HepG2 (cell line): ENCODE measurements around the gene ABCC8. TPM values are rescaled to one million over a fixed set of nuclear protein-coding genes. Genes with fewer than 3 reads are reported as not detected.

ENCODE experiments used
- ATAC-seq: fragments of 200-7000 bp; cut with Tn5 transposase; 3 replicates; pipeline ENCODE4 v1.9.1; 2020; ENCODE audit warnings: mild to moderate bottlenecking, moderate library complexity
- BruUV-seq: library from RNA; stranded (reverse); fragments of 400-500 nt; replicated peaks from 2 replicates; lab custom pipeline; 2021; lab: Mats Ljungman, UMichigan
- CTCF ChIA-PET: fragments of 300-600 bp; formaldehyde crosslinking; extraction: SDS; loops from one replicate; lab custom pipeline; 2021; ENCODE audit warnings: low total read pairs, inconsistent platforms, low intra/inter-chr PET ratio; lab: Yijun Ruan, JAX
- POLR2A ChIA-PET: fragments of 350-600 bp; sonication (Branson Sonifier 250); formaldehyde crosslinking; loops from one replicate; lab custom pipeline; 2020; ENCODE audit warnings: antibody characterized with exemption, inconsistent platforms; lab: Yijun Ruan, JAX
- DNase-seq: peaks from one replicate; pipeline ENCODE4 v3.0.0-alpha.2; 2015; ENCODE audit warnings: low spot score
- FAIRE-seq: peaks from 3 replicates; lab custom pipeline; 2011; peaks lifted over from hg19 to GRCh38; lab: Jason Lieb, UNC
- H2AFZ ChIP-seq: one replicate; pipeline ENCODE4 v1.6.1; 2011; ENCODE audit warnings: low read length, inconsistent platforms
- H3K27ac ChIP-seq: fragments of 300-600 bp; 3 replicates; pipeline ENCODE4 v1.8.0; 2011; ENCODE audit warnings: mixed run types, mild to moderate bottlenecking, mixed read lengths, low read length, inconsistent platforms; ENCODE audit not compliant: insufficient read depth; ENCODE audit errors: extremely low read length
- H3K27me3 ChIP-seq, 2 experiments: fragments of 200-600 bp in 1 of 2; 2 replicates in 1 of 2; 3 replicates in 1 of 2; pipeline versions ENCODE4 v1.6.0 to v1.8.0; 2011; ENCODE audit warnings: low read length in 2 of 2, mild to moderate bottlenecking in 2 of 2, moderate library complexity in 2 of 2, inconsistent platforms in 1 of 2; ENCODE audit not compliant: insufficient read depth in 2 of 2, control insufficient read depth in 1 of 2
- H3K36me3 ChIP-seq, 2 experiments: fragments of 200-600 bp in 1 of 2; replicated peaks in 1 of 2; 2 replicates in 1 of 2; 3 replicates in 1 of 2; pipeline versions ENCODE4 v1.5.1 to v1.8.0; 2011; ENCODE audit warnings: low read length in 2 of 2, inconsistent platforms in 1 of 2; ENCODE audit not compliant: insufficient read depth in 2 of 2, control insufficient read depth in 1 of 2
- H3K4me1 ChIP-seq: 2 replicates; pipeline ENCODE4 v1.5.1; 2012; ENCODE audit warnings: low read length, inconsistent platforms; ENCODE audit not compliant: insufficient read depth
- H3K4me2 ChIP-seq: 2 replicates; pipeline ENCODE4 v1.6.0; 2011; ENCODE audit warnings: low read depth, low read length, inconsistent platforms
- H3K4me3 ChIP-seq, 3 experiments: fragments of 200-600 bp in 1 of 3; sonication (generic), shearing (Covaris generic) in 1 of 3; replicated peaks in 1 of 3; 2 replicates each; pipeline ENCODE4 v1.5.1; 2011 to 2016; ENCODE audit warnings: low read length in 3 of 3, inconsistent platforms in 2 of 3, low read depth in 2 of 3, mild to moderate bottlenecking in 2 of 3, control low read depth in 1 of 3, mixed read lengths in 1 of 3; ENCODE audit not compliant: insufficient read depth in 1 of 3
- H3K79me2 ChIP-seq: one replicate; pipeline ENCODE4 v1.6.1; 2011; ENCODE audit warnings: low read length, inconsistent platforms; ENCODE audit not compliant: insufficient read depth
- H3K9ac ChIP-seq: 2 replicates; pipeline ENCODE4 v1.6.0; 2011; ENCODE audit warnings: mild to moderate bottlenecking, low read depth, low read length, inconsistent platforms; ENCODE audit not compliant: insufficient read depth
- H3K9me3 ChIP-seq: 2 replicates; pipeline ENCODE4 v1.5.1; 2012; ENCODE audit warnings: mild to moderate bottlenecking, low read length
- H4K20me1 ChIP-seq: 2 replicates; pipeline ENCODE4 v1.6.0; 2011; ENCODE audit warnings: inconsistent platforms, mild to moderate bottlenecking, low read length, moderate library complexity; ENCODE audit not compliant: insufficient read depth
- KDM2A ChIP-seq: sonication (generic); formaldehyde crosslinking; IDR thresholded peaks from 2 replicates; pipeline ENCODE4 v1.4.0; 2020; ENCODE audit warnings: low read depth, missing genetic modification reagents, borderline replicate concordance
- RAD21 ChIP-seq: fragments of 450-650 bp; formaldehyde crosslinking; IDR thresholded peaks from 2 replicates; pipeline ENCODE4 v1.5.0; 2020; ENCODE audit warnings: mild to moderate bottlenecking
- SIX4 ChIP-seq: sonication (generic); formaldehyde crosslinking; IDR thresholded peaks from 2 replicates; pipeline ENCODE4 v1.4.0; 2020; ENCODE audit warnings: missing genetic modification reagents
- SMC3 ChIP-seq: IDR thresholded peaks from 2 replicates; pipeline ENCODE4 v1.6.1; 2011; ENCODE audit warnings: low read length, improper control_type of control experiment
- STAG1 ChIP-seq: sonication (generic); formaldehyde crosslinking; IDR thresholded peaks from 2 replicates; pipeline ENCODE4 v1.4.0; 2020; ENCODE audit warnings: missing genetic modification reagents
- ZNF75D ChIP-seq: sonication (generic); formaldehyde crosslinking; IDR thresholded peaks from 2 replicates; pipeline ENCODE4 v1.8.1; 2023; ENCODE audit warnings: missing genetic modification reagents, mild to moderate bottlenecking, borderline replicate concordance
- WGBS: methylation state at CpG from one replicate; pipeline ENCODE4 v1.1.6; 2017; ENCODE audit warnings: low lambda C conversion rate; 5-methylcytosine and 5-hydroxymethylcytosine counted together
- in situ Hi-C: cut with HindIII; loops from 2 replicates; pipeline ENCODE4 v1.10.0; 2017; ENCODE audit warnings: low pct_unique_long_range_greater_than_20kb; ENCODE audit not compliant: extremely low pct_ligation_motif_present
- intact Hi-C: fragments of 100-400 bp; cut with micrococcal nuclease; formaldehyde crosslinking; loops from one replicate; pipeline ENCODE4 v1.10.0; 2022; ENCODE audit not compliant: unreplicated experiment
- polyA plus RNA-seq, 8 experiments: library from polyadenylated mRNA; depleted of rRNA in 3 of 8; stranded (reverse) in 7 of 8; unstranded in 1 of 8; fragments of >200 nt; fragmentation: Illumina TruSeq in 4 of 8; extraction: Trizol in 4 of 8; gene quantifications; 2 replicates each; pipeline versions ENCODE4 v1.2.1 to v1.2.3, GENCODE V29; 2011 to 2016; ENCODE audit warnings: low read depth in 4 of 8, missing spikeins in 1 of 8, mixed read lengths in 1 of 8; ENCODE audit not compliant: insufficient read depth in 1 of 8
- total RNA-seq, 5 experiments: library from RNA; depleted of rRNA; stranded (reverse); fragments of >200 nt; fragmentation: Illumina TruSeq; extraction: Trizol; gene quantifications; 2 replicates each; pipeline ENCODE4 v1.2.3, GENCODE V29; 2016; ENCODE audit warnings: low read depth in 1 of 5
- TF ChIP-seq, protein P1 (sequence below): sonication (generic); formaldehyde crosslinking; IDR thresholded peaks from 2 replicates; pipeline ENCODE4 v1.4.0; 2020; ENCODE audit warnings: missing genetic modification reagents, mild to moderate bottlenecking, borderline replicate concordance
- TF ChIP-seq, protein P2 (sequence below): sonication (generic); formaldehyde crosslinking; conservative IDR thresholded peaks from 2 replicates; pipeline ENCODE4 v1.8.0; 2022; ENCODE audit warnings: low read depth, missing genetic modification reagents
- TF ChIP-seq, protein P3 (sequence below): sonication (generic); formaldehyde crosslinking; IDR thresholded peaks from 2 replicates; pipeline ENCODE4 v1.5.0; 2020; ENCODE audit warnings: mild to moderate bottlenecking, missing genetic modification reagents, moderate library complexity
- TF ChIP-seq, protein P4 (sequence below): sonication (generic); formaldehyde crosslinking; IDR thresholded peaks from 2 replicates; pipeline ENCODE4 v1.4.0; 2020; ENCODE audit warnings: missing genetic modification reagents
- TF ChIP-seq, protein P5 (sequence below): sonication (generic); formaldehyde crosslinking; IDR thresholded peaks from 2 replicates; pipeline ENCODE4 v1.5.1; 2020; ENCODE audit warnings: mild to moderate bottlenecking, missing genetic modification reagents, moderate library complexity

The ABCC8 gene
- total and polyA plus RNA-seq, 2 of the 13 experiments (the other 11 are each of a cell fraction or from before 2014, with no cell fraction given), result not detected

DNA sequence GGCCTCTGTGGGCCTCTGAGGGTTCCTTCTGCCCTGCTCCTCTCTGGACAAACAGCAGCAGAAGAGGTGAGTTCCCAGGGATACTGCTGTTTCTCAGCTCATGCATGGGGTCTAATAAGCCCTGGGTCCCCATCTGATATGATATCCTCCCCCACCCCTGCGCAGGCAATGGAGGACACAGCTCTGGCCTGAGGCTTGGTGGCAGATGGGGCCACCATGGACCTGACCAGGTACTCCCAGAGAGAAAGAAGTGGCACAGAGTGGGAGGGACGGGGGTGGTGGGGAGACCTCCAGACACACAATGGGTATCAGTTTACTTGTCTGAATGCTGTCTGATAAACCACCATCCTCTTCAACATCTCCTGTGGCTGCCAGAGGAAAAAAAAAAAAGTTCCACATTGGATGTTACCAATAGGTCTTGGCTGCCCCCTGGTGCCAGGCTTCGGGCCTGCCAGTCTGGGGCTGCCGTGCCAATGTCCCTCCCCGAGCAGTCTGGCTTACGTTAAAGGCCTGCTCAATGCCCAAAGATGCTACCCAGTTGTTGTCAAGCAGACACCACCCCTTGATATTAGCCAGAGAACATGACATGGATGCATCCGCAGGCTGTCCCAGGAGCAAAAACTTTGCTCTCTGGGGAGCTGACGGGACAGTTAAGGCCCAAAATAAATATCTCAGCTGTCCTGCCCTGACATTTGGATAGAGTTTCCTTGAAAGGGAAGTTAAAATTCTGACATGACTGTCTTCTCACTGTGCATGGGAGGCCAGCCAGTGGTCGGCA, 27.9 kb upstream of the ABCC8 start:
- peak; percentile 83 for ATAC-seq
- H3K4me1 ChIP-seq, result no peaks in the 10 kb centered on the region
- no peak overlapping the region for H2AFZ ChIP-seq
- peak; percentile 32 for FAIRE-seq
- no TSS peak for BruUV-seq
- no peak overlapping the region for H3K27ac ChIP-seq
- peaks cover 1 to 8% of the 10 kb centered on the region in 2 experiments; a peak in 2 of 5 replicates for H3K27me3 ChIP-seq
- no peak overlapping the region for H3K4me2 ChIP-seq
- H3K9me3 ChIP-seq, result no peaks in the 10 kb centered on the region
- no peaks in the 10 kb centered on the region for H4K20me1 ChIP-seq
- H3K36me3 ChIP-seq, result no peaks in the 10 kb centered on the region
- no peak overlapping the region for H3K9ac ChIP-seq
- in situ Hi-C loops, result loop anchor here (5.0 to 25.0 kb wide), 2 partner anchors 122 to 267 kb away; no protein-coding TSS in a partner anchor
- H3K4me3 ChIP-seq, result no peak overlapping the region
- no peaks in the 10 kb centered on the region for H3K79me2 ChIP-seq
- DNase-seq, result peak; percentile 45
- CTCF ChIA-PET, result interaction anchor here (0.7 to 2.4 kb wide), 6 partner anchors 115 to 274 kb away, joined by 3 to 34 read pairs (median 8); partner anchors contain the start of gene KCNJ11
- intact Hi-C loops, result loop anchor here (1.0 to 10.0 kb wide), 3 partner anchors 120 to 270 kb away; no protein-coding TSS in a partner anchor
- 21% methylated on average over 9 of the region's 9 CpGs for WGBS
- POLR2A ChIA-PET, result interaction anchor here (1.0 kb wide), 1 partner anchor 120 kb away, joined by 3 read pairs; no protein-coding TSS in a partner anchor
- TF ChIP-seq RAD21 (CRISPR knock-in tag) (peak; percentile 76), ZNF75D (CRISPR knock-in tag) (no peak), STAG1 (CRISPR knock-in tag) (peak; percentile 93), SMC3 (peak; percentile 70), KDM2A (CRISPR knock-in tag) (peak; percentile 50; the same call in 1 of the 2 replicates), SIX4 (CRISPR knock-in tag) (no peak)
- TF ChIP-seq, protein P1, sequence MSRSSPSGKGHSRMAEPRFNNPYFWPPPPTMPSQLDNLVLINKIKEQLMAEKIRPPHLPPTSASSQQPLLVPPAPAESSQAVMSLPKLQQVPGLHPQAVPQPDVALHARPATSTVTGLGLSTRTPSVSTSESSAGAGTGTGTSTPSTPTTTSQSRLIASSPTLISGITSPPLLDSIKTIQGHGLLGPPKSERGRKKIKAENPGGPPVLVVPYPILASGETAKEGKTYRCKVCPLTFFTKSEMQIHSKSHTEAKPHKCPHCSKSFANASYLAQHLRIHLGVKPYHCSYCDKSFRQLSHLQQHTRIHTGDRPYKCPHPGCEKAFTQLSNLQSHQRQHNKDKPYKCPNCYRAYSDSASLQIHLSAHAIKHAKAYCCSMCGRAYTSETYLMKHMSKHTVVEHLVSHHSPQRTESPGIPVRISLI, result peak; percentile 98
- TF ChIP-seq, protein P2, sequence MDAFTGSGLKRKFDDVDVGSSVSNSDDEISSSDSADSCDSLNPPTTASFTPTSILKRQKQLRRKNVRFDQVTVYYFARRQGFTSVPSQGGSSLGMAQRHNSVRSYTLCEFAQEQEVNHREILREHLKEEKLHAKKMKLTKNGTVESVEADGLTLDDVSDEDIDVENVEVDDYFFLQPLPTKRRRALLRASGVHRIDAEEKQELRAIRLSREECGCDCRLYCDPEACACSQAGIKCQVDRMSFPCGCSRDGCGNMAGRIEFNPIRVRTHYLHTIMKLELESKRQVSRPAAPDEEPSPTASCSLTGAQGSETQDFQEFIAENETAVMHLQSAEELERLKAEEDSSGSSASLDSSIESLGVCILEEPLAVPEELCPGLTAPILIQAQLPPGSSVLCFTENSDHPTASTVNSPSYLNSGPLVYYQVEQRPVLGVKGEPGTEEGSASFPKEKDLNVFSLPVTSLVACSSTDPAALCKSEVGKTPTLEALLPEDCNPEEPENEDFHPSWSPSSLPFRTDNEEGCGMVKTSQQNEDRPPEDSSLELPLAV (CRISPR knock-in tag), result no peak
- TF ChIP-seq, protein P3, sequence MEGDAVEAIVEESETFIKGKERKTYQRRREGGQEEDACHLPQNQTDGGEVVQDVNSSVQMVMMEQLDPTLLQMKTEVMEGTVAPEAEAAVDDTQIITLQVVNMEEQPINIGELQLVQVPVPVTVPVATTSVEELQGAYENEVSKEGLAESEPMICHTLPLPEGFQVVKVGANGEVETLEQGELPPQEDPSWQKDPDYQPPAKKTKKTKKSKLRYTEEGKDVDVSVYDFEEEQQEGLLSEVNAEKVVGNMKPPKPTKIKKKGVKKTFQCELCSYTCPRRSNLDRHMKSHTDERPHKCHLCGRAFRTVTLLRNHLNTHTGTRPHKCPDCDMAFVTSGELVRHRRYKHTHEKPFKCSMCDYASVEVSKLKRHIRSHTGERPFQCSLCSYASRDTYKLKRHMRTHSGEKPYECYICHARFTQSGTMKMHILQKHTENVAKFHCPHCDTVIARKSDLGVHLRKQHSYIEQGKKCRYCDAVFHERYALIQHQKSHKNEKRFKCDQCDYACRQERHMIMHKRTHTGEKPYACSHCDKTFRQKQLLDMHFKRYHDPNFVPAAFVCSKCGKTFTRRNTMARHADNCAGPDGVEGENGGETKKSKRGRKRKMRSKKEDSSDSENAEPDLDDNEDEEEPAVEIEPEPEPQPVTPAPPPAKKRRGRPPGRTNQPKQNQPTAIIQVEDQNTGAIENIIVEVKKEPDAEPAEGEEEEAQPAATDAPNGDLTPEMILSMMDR (CRISPR knock-in tag), result peak; percentile 87
- TF ChIP-seq, protein P4, sequence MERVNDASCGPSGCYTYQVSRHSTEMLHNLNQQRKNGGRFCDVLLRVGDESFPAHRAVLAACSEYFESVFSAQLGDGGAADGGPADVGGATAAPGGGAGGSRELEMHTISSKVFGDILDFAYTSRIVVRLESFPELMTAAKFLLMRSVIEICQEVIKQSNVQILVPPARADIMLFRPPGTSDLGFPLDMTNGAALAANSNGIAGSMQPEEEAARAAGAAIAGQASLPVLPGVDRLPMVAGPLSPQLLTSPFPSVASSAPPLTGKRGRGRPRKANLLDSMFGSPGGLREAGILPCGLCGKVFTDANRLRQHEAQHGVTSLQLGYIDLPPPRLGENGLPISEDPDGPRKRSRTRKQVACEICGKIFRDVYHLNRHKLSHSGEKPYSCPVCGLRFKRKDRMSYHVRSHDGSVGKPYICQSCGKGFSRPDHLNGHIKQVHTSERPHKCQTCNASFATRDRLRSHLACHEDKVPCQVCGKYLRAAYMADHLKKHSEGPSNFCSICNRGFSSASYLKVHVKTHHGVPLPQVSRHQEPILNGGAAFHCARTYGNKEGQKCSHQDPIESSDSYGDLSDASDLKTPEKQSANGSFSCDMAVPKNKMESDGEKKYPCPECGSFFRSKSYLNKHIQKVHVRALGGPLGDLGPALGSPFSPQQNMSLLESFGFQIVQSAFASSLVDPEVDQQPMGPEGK, result 0 out of 2 replicates have a peak, but pooled peaks have one; percentile 15
- TF ChIP-seq, protein P5, sequence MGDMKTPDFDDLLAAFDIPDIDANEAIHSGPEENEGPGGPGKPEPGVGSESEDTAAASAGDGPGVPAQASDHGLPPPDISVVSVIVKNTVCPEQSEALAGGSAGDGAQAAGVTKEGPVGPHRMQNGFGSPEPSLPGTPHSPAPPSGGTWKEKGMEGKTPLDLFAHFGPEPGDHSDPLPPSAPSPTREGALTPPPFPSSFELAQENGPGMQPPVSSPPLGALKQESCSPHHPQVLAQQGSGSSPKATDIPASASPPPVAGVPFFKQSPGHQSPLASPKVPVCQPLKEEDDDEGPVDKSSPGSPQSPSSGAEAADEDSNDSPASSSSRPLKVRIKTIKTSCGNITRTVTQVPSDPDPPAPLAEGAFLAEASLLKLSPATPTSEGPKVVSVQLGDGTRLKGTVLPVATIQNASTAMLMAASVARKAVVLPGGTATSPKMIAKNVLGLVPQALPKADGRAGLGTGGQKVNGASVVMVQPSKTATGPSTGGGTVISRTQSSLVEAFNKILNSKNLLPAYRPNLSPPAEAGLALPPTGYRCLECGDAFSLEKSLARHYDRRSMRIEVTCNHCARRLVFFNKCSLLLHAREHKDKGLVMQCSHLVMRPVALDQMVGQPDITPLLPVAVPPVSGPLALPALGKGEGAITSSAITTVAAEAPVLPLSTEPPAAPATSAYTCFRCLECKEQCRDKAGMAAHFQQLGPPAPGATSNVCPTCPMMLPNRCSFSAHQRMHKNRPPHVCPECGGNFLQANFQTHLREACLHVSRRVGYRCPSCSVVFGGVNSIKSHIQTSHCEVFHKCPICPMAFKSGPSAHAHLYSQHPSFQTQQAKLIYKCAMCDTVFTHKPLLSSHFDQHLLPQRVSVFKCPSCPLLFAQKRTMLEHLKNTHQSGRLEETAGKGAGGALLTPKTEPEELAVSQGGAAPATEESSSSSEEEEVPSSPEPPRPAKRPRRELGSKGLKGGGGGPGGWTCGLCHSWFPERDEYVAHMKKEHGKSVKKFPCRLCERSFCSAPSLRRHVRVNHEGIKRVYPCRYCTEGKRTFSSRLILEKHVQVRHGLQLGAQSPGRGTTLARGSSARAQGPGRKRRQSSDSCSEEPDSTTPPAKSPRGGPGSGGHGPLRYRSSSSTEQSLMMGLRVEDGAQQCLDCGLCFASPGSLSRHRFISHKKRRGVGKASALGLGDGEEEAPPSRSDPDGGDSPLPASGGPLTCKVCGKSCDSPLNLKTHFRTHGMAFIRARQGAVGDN (CRISPR knock-in tag), result peak; percentile 23; the same call in 1 of the 2 replicates
